ENCODE results near the gene ZNF526.

ZNF526 gene

DNA sequence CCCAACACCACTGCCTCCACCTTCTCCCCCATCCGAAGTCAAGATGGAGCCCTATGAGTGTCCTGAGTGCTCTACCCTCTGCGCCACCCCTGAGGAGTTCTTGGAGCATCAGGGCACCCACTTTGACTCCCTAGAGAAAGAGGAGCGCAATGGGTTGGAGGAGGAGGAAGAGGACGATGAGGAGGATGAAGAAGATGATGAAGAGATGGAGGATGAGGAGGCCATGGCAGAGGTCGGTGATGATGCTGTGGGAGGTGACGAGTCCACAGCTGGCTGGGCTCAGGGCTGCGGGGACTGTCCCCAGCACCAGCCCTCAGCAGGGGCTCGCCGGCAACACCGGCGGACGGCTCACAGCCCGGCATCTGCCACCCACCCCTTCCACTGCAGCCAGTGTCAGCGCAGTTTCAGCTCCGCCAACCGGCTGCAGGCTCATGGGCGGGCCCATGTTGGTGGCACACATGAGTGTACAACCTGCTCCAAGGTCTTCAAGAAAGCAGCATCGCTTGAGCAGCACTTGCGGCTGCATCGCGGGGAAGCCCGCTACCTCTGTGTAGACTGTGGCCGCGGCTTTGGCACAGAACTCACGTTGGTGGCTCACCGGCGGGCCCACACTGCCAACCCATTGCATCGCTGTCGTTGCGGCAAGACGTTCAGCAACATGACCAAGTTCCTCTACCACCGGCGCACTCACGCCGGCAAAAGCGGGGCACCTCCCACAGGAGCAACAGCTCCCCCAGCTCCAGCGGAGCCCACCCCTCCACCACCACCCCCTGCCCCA lies 5.0 kb downstream of the ZNF526 start:
- no peak for DNase-seq (ENCODE audit: low read depth)

- no peak for DNase-seq (ENCODE audit: low read depth)
Measured at GRCh38 chr19:42225718-42226292, 5.7 kb downstream of the ZNF526 start.

DNA sequence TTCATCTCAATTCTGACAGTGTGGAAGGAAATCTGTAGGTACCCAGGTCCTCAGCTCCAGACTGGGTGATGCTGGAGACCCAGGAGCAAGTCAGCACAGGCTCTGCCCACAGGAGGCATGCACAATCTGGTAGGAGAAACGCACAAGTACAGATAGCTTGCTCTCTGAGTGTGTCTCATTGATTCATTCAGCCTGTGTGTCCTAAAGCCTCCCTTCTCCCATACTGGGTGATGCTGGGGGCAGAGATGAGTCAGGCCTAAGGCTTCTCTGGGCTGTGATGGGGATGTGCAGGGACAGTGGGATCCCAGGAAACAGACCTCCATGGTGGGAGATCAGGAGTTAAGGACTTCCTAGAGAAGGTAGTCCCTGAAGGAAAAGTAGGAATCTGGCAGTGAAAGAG lies 6.8 kb downstream of the ZNF526 start:
- no peak for DNase-seq (ENCODE audit: low read depth)

DNA sequence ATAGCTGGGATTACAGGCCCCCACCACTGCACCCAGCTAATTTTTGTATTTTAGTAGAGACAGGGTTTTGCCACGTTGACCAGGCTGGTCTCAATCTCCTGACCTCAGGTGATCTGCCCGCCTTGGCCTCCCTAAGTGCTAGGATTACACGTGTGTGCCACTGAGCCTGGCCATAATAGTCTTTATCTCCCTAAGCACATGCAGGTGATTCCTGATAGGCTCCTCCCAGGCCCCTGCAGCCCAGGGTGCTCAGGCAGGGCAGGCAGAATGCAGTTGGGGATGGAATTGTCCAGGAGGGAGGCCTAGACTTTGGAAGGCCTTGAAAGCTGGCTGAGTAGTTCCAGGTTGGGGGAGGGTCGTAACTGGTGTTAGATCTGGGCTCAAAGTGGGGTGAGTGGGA lies 8.5 kb downstream of the ZNF526 start:
- DNase-seq (ENCODE audit: low read depth): no peak

DNA sequence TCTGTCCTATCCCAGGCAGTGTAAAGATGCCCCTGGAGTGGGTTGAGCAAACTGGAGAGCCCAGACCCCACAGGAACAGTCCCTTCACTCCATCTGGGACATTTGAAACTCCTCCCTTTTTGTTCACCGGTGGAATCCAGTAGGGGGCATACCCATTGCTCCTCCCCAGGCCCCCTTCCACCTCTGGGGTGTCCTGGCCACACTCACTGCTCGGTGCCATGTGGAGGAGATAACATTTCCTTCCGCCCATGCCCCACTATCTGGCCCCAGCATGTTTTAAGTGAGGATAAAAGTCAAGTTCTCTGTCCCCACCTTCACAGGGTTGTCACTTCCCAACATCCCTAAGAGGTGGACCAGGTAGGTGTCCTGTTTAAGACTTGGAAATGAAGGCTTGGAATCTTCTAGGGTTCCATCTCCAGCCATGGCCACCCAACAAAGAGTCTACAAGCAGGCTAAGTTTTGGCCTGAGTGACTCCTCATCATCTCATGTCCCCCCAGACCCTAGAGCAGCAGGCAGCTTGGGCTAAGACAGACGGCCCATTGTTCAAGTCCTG lies 9.3 kb downstream of the ZNF526 start:
- no peak for DNase-seq (ENCODE audit: low read depth)

GRCh38 chr19:42229855-42230351 lies 9.8 kb downstream of the ZNF526 start:
- no peak for DNase-seq (ENCODE audit: low read depth)

- DNase-seq (ENCODE audit: low read depth): no peak
Measured at GRCh38 chr19:42230571-42230970, 10.5 kb downstream of the ZNF526 start.

- DNase-seq (ENCODE audit: low read depth): no peak
Measured at GRCh38 chr19:42232435-42232834, 12.3 kb downstream of the ZNF526 start.

GRCh38 chr19:42233106-42233505 lies 13.0 kb downstream of the ZNF526 start:
- no peak for DNase-seq (ENCODE audit: low read depth)

GRCh38 chr19:42233678-42234292 lies 13.7 kb downstream of the ZNF526 start:
- no peak for DNase-seq (ENCODE audit: low read depth)

DNA sequence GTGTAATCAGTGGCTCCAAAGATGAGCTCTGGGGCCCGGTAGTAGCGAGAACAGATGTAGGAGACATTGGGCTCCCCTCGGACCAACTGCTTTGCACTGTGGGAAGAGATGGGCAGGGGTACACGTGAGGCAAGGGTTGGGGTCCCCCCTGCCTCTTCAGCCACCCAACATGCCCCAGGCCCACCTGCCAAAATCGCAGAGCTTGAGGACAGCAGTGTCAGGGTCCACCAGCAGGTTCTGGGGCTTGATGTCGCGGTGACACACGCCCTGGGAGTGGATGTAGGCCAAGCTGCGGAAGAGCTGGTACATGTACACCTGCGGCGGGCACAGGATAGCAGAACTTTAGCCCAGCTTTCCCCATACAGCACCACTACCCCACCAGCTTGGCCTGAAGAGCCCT lies 14.3 kb downstream of the ZNF526 start:
- no peak for DNase-seq (ENCODE audit: low read depth)

DNA sequence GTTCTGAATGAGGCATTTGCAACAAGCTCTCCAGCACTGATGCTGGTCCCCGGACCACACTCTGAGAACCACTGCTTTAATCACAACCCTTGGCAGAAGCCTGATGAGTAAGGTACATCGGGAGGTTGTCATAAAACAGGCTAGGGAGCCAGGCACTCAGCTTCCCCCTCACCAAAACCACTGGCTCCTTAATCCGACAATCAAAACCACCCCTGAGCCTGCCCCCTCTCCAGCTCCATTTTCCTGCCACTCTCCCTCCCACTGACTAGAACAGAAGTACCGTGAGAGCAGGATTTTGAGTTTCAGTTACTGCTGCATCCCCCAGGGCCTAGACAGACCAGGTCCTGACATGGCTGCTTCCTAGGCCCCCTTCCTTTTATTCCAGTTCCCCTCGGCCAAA lies 15.1 kb downstream of the ZNF526 start:
- DNase-seq (ENCODE audit: low read depth): no peak

- no peak for DNase-seq (ENCODE audit: low read depth)
Measured at GRCh38 chr19:42239544-42240220, 19.6 kb downstream of the ZNF526 start.

DNA sequence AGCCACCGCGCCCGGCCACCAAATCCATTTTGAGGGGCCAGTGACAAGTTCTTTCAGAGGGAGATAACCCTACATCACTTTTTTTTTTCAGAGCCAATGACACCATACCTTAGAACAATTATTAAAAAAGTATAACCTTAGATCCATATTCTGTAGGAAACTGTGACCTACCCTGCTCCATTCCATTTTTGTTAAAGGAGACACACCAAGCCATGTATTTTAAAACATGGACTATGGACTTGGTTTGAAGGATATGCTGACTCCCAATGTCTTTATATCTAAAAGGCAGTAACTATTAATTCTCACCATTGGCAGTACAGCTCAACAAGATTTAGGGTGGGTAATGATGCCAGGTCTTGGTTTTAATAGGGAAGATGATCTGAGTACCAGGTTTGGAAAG lies 21.2 kb downstream of the ZNF526 start:
- no peak for DNase-seq (ENCODE audit: low read depth)

DNA sequence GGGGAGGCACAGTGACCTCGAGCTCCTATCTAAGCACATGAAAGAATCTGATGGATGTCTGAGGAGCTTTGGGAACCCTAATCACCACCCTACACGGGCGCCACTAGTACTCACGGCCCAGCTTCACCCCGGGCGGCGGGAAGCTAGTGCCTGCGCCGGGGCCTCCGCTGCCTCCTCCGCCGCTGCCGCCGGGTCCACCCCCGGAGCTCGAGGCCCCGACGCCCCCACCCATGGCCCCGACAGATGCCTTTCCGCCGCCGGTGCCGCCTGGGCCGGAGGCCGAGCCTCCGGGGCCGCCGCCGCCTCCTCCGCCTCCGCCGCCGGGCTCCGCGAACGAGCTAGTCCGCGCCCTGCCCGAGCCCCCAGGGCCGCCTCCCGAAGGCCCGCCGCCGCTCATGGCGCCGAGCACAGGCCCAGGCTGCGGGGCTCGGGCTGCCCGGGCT lies 22.0 kb downstream of the ZNF526 start:
- DNase-seq (ENCODE audit: low read depth): no peak

DNA sequence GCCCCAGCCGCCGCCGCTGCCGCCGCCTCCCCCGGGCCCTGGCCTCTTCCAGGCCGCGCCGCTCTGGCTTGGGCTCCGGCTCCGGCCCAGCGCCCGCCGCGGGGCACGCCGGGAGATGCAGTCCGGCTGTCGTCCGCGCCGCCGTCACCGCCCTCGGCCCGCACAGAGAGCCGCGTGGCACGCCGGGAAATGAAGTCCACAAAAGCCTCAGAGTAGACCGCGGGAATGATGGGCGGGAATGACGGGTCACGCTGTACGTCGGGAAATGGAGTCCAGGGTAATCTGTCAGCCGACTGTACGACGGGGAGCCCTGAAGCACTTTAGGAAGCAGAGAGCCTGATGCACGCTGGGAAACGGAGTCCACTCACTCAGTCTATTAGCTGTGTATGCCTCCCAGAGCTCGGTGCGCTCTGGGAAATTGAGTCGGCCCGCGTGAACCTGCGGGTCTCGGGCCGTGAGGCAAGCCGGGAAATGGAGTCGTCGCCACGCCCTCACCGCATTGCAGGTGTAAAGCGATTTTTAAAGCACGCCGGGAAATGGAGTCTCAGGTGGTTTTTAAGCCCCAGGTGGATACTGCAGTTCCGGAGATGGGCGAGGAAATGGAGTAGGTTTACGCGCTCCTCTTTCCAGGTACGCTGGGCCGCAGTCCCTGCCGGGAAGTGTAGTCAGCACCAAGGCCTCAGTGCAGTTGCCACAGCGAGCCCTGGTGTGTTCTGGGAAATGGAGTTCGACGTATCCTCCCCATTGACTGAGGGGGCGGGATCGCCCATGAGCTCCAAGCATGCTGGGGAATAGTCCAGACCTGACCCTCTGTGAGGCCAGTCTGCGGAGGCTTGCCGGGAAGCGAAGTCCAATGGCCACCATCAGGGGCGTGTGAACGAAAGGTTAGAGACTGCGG lies 22.6 kb downstream of the ZNF526 start, which contains the start of gene GSK3A:
TSS of gene GSK3A (minus strand) at position 91 of the 898 bp plus-strand sequence. CDS start 137 bp downstream, outside the sequence.
- DNase-seq (ENCODE audit: low read depth): peak; percentile 89

- peak; percentile 87 for DNase-seq (ENCODE audit: low read depth)
Measured at GRCh38 chr19:42244347-42245220, 24.5 kb downstream of the ZNF526 start.

DNA sequence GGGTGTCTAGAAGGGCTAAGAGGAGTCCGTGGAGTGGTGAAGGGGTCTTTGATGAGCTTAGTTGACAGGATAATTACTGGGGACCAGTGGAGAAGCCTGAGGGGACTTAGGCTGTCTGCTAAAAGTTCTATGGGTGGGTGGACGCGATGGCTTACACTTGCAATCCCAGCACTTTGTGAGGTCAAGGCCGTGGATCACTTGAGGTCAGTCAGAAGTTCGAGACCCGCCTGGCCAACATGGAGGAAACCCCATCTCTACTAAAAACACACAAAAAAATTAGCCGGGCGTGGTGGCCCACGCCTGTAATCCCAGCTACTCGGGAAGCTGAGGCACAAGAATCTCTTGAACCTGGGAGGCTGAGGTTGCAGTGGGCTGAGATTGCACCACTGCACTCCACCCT lies 25.1 kb downstream of the ZNF526 start:
- DNase-seq (ENCODE audit: low read depth): no peak

GRCh38 chr19:42246143-42246921 lies 26.2 kb downstream of the ZNF526 start:
- DNase-seq (ENCODE audit: low read depth): no peak

Measured in stimulated activated CD8-positive, alpha-beta memory T cell treated with anti-CD3 and anti-CD28 coated beads, Interleukin-15, amount 100 ng/mL, for 1 hour (primary cell).